H1 (cell line): ENCODE results near the gene PABPN1. TPM values are rescaled to one million over a fixed set of nuclear protein-coding genes. Genes with fewer than 3 reads are reported as not detected.

Experiments
- CTCF ChIA-PET: fragments of 300-600 bp; sonication (Branson Sonifier 250); formaldehyde crosslinking; loops from one replicate; lab custom pipeline; 2021; ENCODE audit not compliant: partially characterized antibody; lab: Charles Lee
- POLR2A ChIA-PET: fragments of 300-600 bp; sonication (Branson Sonifier 250); formaldehyde crosslinking; loops from one replicate; lab custom pipeline; 2021; ENCODE audit warnings: inconsistent platforms; ENCODE audit not compliant: partially characterized antibody; lab: Charles Lee
- DNase-seq, 2 experiments: peaks; one replicate each; pipeline versions ENCODE4 v3.0.0 to v3.0.0-alpha.2; 2010 to 2022; ENCODE audit warnings: low spot score in 2 of 2, low read depth in 1 of 2, mixed read lengths in 1 of 2
- FAIRE-seq: peaks from 2 replicates; lab custom pipeline; 2011; peaks lifted over from hg19 to GRCh38; lab: Jason Lieb, UNC
- H2AFZ ChIP-seq: 2 replicates; pipeline ENCODE4 v1.8.1; 2012; ENCODE audit warnings: low read length, inconsistent platforms
- H2AK5ac ChIP-seq: 2 replicates; pipeline ENCODE4 v1.6.1; 2013; ENCODE audit warnings: low read depth, low read length
- H2BK120ac ChIP-seq: replicated peaks from 2 replicates; pipeline ENCODE3; 2013; ENCODE audit warnings: low read depth, low read length, inconsistent platforms
- H2BK12ac ChIP-seq: 2 replicates; pipeline ENCODE4 v1.6.1; 2013; ENCODE audit warnings: low read depth, low read length
- H2BK15ac ChIP-seq: 2 replicates; pipeline ENCODE4 v1.6.1; 2013; ENCODE audit warnings: low read length
- H2BK20ac ChIP-seq: 2 replicates; pipeline ENCODE4 v1.6.1; 2013; ENCODE audit warnings: low read length
- H2BK5ac ChIP-seq: 2 replicates; pipeline ENCODE4 v1.6.1; 2013; ENCODE audit warnings: low read depth, low read length
- H3K14ac ChIP-seq: 2 replicates; pipeline ENCODE4 v1.6.1; 2013; ENCODE audit warnings: inconsistent platforms; ENCODE audit not compliant: insufficient read length
- H3K18ac ChIP-seq: 2 replicates; pipeline ENCODE4 v1.6.1; 2013; ENCODE audit warnings: low read length; ENCODE audit errors: extremely low read depth
- H3K23ac ChIP-seq: 2 replicates; pipeline ENCODE4 v1.6.1; 2013; ENCODE audit warnings: inconsistent platforms; ENCODE audit not compliant: insufficient read length
- H3K23me2 ChIP-seq: 2 replicates; pipeline ENCODE4 v1.6.1; 2013; ENCODE audit warnings: low read depth, low read length
- H3K27ac ChIP-seq: 2 replicates; pipeline ENCODE4 v1.6.1; 2011; ENCODE audit warnings: low read depth, low read length, inconsistent platforms
- H3K27me3 ChIP-seq, 4 experiments: replicated peaks in 1 of 4; 1 replicate in 1 of 4; 2 replicates in 3 of 4; pipeline versions ENCODE4 v1.6.1 to v1.8.1; 2011 to 2013; ENCODE audit warnings: low read length in 3 of 4, mild to moderate bottlenecking in 3 of 4, inconsistent platforms in 2 of 4, mixed read lengths in 2 of 4, moderate library complexity in 1 of 4; ENCODE audit not compliant: control insufficient read depth in 3 of 4, insufficient read depth in 3 of 4; ENCODE audit errors: extremely low read depth in 1 of 4
- H3K36me3 ChIP-seq, 4 experiments: 2 replicates each; pipeline versions ENCODE4 v1.6.1 to v1.8.1; 2011 to 2013; ENCODE audit warnings: mild to moderate bottlenecking in 4 of 4, low read length in 3 of 4, moderate library complexity in 2 of 4, control low read depth in 1 of 4, inconsistent platforms in 1 of 4; ENCODE audit not compliant: insufficient read depth in 4 of 4, control insufficient read depth in 2 of 4
- H3K4ac ChIP-seq: replicated peaks from 2 replicates; pipeline ENCODE3; 2013; ENCODE audit warnings: low read length, low read depth, mixed read lengths, inconsistent platforms; ENCODE audit not compliant: insufficient read length
- H3K4me1 ChIP-seq, 4 experiments: replicated peaks in 1 of 4; 1 replicate in 1 of 4; 2 replicates in 3 of 4; pipeline versions ENCODE4 v1.6.1 to v1.8.1; 2011 to 2013; ENCODE audit warnings: low read length in 3 of 4, inconsistent platforms in 2 of 4, mixed read lengths in 1 of 4; ENCODE audit not compliant: insufficient read depth in 4 of 4, control insufficient read depth in 3 of 4
- H3K4me2 ChIP-seq, 2 experiments: 2 replicates each; pipeline versions ENCODE4 v1.6.1 to v1.8.1; 2011 to 2013; ENCODE audit warnings: low read depth in 2 of 2, low read length in 2 of 2, control low read depth in 1 of 2, inconsistent platforms in 1 of 2, mild to moderate bottlenecking in 1 of 2; ENCODE audit not compliant: insufficient read depth in 1 of 2
- H3K4me3 ChIP-seq, 4 experiments: fragments of 200-600, 300-600 bp in 1 of 4; sonication (generic), shearing (Covaris generic), sonication (Bioruptor Twin) in 1 of 4; 2 replicates each; pipeline versions ENCODE4 v1.5.1 to v1.8.1; 2011 to 2016; ENCODE audit warnings: low read length in 4 of 4, low read depth in 3 of 4, control low read depth in 2 of 4, inconsistent platforms in 2 of 4, mild to moderate bottlenecking in 2 of 4, mixed read lengths in 1 of 4, moderate library complexity in 1 of 4; ENCODE audit not compliant: insufficient read depth in 2 of 4; ENCODE audit errors: extremely low read depth in 1 of 4
- H3K56ac ChIP-seq: replicated peaks from 2 replicates; pipeline ENCODE3; 2013; ENCODE audit warnings: low read depth, mild to moderate bottlenecking, mixed read lengths, low read length, inconsistent platforms; ENCODE audit not compliant: insufficient read length
- H3K79me1 ChIP-seq: 2 replicates; pipeline ENCODE4 v1.6.1; 2013; ENCODE audit warnings: low read depth, low read length, control low read depth
- H3K79me2 ChIP-seq, 2 experiments: 2 replicates each; pipeline versions ENCODE4 v1.6.1 to v1.8.1; 2012 to 2013; ENCODE audit warnings: low read length in 2 of 2, mild to moderate bottlenecking in 2 of 2, inconsistent platforms in 1 of 2; ENCODE audit not compliant: insufficient read depth in 2 of 2, control insufficient read depth in 1 of 2
- H3K9ac ChIP-seq, 4 experiments: replicated peaks in 1 of 4; 1 replicate in 1 of 4; 2 replicates in 3 of 4; pipeline versions ENCODE4 v1.6.1 to v1.8.1; 2011 to 2013; ENCODE audit warnings: low read depth in 3 of 4, low read length in 3 of 4, control low read depth in 2 of 4, mild to moderate bottlenecking in 2 of 4, moderate library complexity in 2 of 4, inconsistent platforms in 1 of 4; ENCODE audit errors: extremely low read depth in 1 of 4
- H3K9me3 ChIP-seq, 2 experiments: 2 replicates each; pipeline versions ENCODE4 v1.6.1 to v1.8.1; 2012 to 2013; ENCODE audit warnings: mild to moderate bottlenecking in 2 of 2, moderate library complexity in 2 of 2, control low read depth in 1 of 2, inconsistent platforms in 1 of 2, low read depth in 1 of 2, low read length in 1 of 2, mixed read lengths in 1 of 2; ENCODE audit not compliant: insufficient read depth in 2 of 2
- H4K20me1 ChIP-seq, 2 experiments: replicated peaks in 1 of 2; 2 replicates each; pipeline versions ENCODE3 to v1.8.1; 2011 to 2013; ENCODE audit warnings: inconsistent platforms in 2 of 2, low read length in 2 of 2, mild to moderate bottlenecking in 1 of 2; ENCODE audit not compliant: insufficient read depth in 2 of 2, control insufficient read depth in 1 of 2
- H4K5ac ChIP-seq: 2 replicates; pipeline ENCODE4 v1.6.1; 2013; ENCODE audit warnings: low read length, low read depth, mixed read lengths, inconsistent platforms; ENCODE audit not compliant: insufficient read length
- H4K8ac ChIP-seq: 2 replicates; pipeline ENCODE4 v1.8.0; 2013; ENCODE audit warnings: mild to moderate bottlenecking, moderate library complexity, low read length, inconsistent platforms; ENCODE audit not compliant: insufficient read depth; ENCODE audit errors: extremely low read depth
- H4K91ac ChIP-seq: replicated peaks from 2 replicates; pipeline ENCODE3; 2013; ENCODE audit warnings: low read length, mixed read lengths, inconsistent platforms; ENCODE audit not compliant: insufficient read length
- EZH2 ChIP-seq: fragments of 200-600 bp; sonication (generic); IDR thresholded peaks from 2 replicates; pipeline ENCODE4 v1.7.1; 2012; ENCODE audit warnings: low read depth, mild to moderate bottlenecking, moderate library complexity, low read length, inconsistent platforms; ENCODE audit not compliant: severe bottlenecking
- NANOG ChIP-seq: IDR thresholded peaks from 2 replicates; pipeline ENCODE4 v1.6.1; 2011; ENCODE audit warnings: low read length, low read depth, mild to moderate bottlenecking, inconsistent platforms; ENCODE audit not compliant: insufficient read depth, poor library complexity, severe bottlenecking
- WGBS, 2 experiments: shearing (Covaris generic) in 1 of 2; methylation state at CpG; one replicate each; pipeline versions ENCODE4 v1.1.6 to v1.1.7; 2013 to 2015; ENCODE audit warnings: low lambda C conversion rate in 2 of 2, mixed read lengths in 2 of 2, inconsistent platforms in 1 of 2, low coverage in 1 of 2, missing lambda C conversion rate in 1 of 2; ENCODE audit not compliant: insufficient replicate concordance in 2 of 2, insufficient coverage in 1 of 2, insufficient read length in 1 of 2; ENCODE audit errors: extremely low coverage in 1 of 2, missing lambda C conversion rate in 1 of 2; 5-methylcytosine and 5-hydroxymethylcytosine counted together
- polyA plus RNA-seq, 7 experiments: library from polyadenylated mRNA; depleted of rRNA in 3 of 7; stranded (reverse) in 5 of 7; unstranded in 2 of 7; fragments of >200 nt in 5 of 7; fragments of 200-250 nt in 2 of 7; gene quantifications; 1 replicate in 5 of 7; 2 replicates in 1 of 7; 4 replicates in 1 of 7; pipeline versions ENCODE4 v1.2.1 to v1.2.3, GENCODE V29; 2011 to 2013; ENCODE audit warnings: missing spikeins in 2 of 7, mixed read lengths in 2 of 7
- total RNA-seq: library from RNA; stranded (reverse); fragmentation: NEBNext Ultra II Directional; extraction: Animal tissue kit (Norgen Biotek cat#: 25700); gene quantifications from 2 replicates; pipeline ENCODE4 v1.2.1, GENCODE V29; 2021

Gene PABPN1
- total and polyA plus RNA-seq, 2 of the 8 experiments (the other 6 are each of a cell fraction or from before 2014, with no cell fraction given) = 300 to 331 TPM

- Histone ChIP-seq H3K4me3 (peak overlapping the region; percentile 47 to 79 (median 77)), H2AK5ac (no peak overlapping the region), H3K23ac (no peak overlapping the region), H3K79me2 (no peaks in the 10 kb centered on the region), H4K20me1 (peaks cover 3 to 9% of the 10 kb centered on the region in 2 experiments), H3K27ac (peak overlapping the region; percentile 65; the same call in 1 of the 2 replicates), H2BK20ac (peak overlapping the region; percentile 72; the same call in 1 of the 2 replicates), H3K79me1 (no peaks in the 10 kb centered on the region), H4K5ac (peak overlapping the region; percentile 3), H3K27me3 (peaks cover 0 to 12% (median 10%) of the 10 kb centered on the region in 4 experiments; a peak in 5 of 7 replicates), H3K23me2 (peaks cover 21% of the 10 kb centered on the region; the same call in 1 of the 2 replicates), H2BK12ac (peak overlapping the region; percentile 90; the same call in 1 of the 2 replicates), H2BK5ac (peak overlapping the region; percentile 88; the same call in 1 of the 2 replicates), H3K18ac (peak overlapping the region; percentile 81), H3K36me3 (peaks cover 0 to 3% (median 0%) of the 10 kb centered on the region in 4 experiments; a peak in 2 of 8 replicates), H2AFZ (0 out of 2 replicates have a peak overlapping the region, but pooled peaks have one; percentile 71), H4K8ac (no peak overlapping the region), H3K14ac (no peak overlapping the region), H3K9ac (peak overlapping the region in 1 of 4 experiments; percentile 17; a peak in 2 of 7 replicates), H3K4me2 (peak overlapping the region; percentile 85 to 86), H2BK120ac (no peak overlapping the region), H4K91ac (peak overlapping the region; percentile 63), H3K4ac (peak overlapping the region; percentile 16), H3K9me3 (no peaks in the 10 kb centered on the region), H2BK15ac (peak overlapping the region; percentile 88; the same call in 1 of the 2 replicates), H3K56ac (no peak overlapping the region), H3K4me1 (peaks cover 2 to 22% (median 14%) of the 10 kb centered on the region in 4 experiments; a peak in 6 of 7 replicates)
- FAIRE-seq (no peak), DNase-seq (peak in 1 of 2 experiments; percentile 92)
- 14% methylated on average over 7 of the region's 34 CpGs; no CpG with 5 or more reads in 1 of the 2 experiments for WGBS, 2 experiments
- ChIA-PET CTCF (interaction anchor here (0.9 to 20.9 kb wide), 8 partner anchors 12 to 193 kb away, joined by 3 to 333 read pairs (median 3); partner anchors contain the start of genes CMTM5, IL25 and PABPN1), POLR2A (interaction anchor here (0.8 to 7.1 kb wide), 18 partner anchors 8 to 266 kb away, joined by 3 to 73 read pairs (median 3); partner anchors contain the start of genes BCL2L2, CMTM5, MYH7 and PABPN1)
- TF ChIP-seq NANOG (peak; percentile 29), EZH2 (peak; percentile 29)
Observed at GRCh38 chr14:23366426-23366921, 45.2 kb downstream of the PABPN1 start.
